HG03095 (cell line): Measurements from ENCODE around the gene POP7.
"Not testable (repeated sequence)": the region's sequence is repeated elsewhere in the genome, so short reads cannot be mapped to it uniquely, and the experiment has no call there.

Source experiments
- ATAC-seq: cut with Tn5 transposase; IDR thresholded peaks from one replicate; pipeline ENCODE4 v1.9.1; 2021; ENCODE audit warnings: moderate library complexity; ENCODE audit not compliant: unreplicated experiment

POP7 gene

GRCh38 chr7:100723732-100724275, 17.9 kb downstream of the POP7 start:
- ATAC-seq: no peak

- ATAC-seq: not testable (repeated sequence)
These were observed 18.4 kb downstream of the POP7 start for GRCh38 chr7:100724364-100724763.

- ATAC-seq: no peak
These were observed 21.3 kb downstream of the POP7 start for GRCh38 chr7:100726996-100727761.

- no peak for ATAC-seq
These were observed 22.3 kb downstream of the POP7 start for GRCh38 chr7:100728196-100728595.

- no peak for ATAC-seq
These were observed 24.3 kb downstream of the POP7 start for GRCh38 chr7:100730136-100730800.

GRCh38 chr7:100731937-100732636, 26.2 kb downstream of the POP7 start:
- ATAC-seq: no peak

- ATAC-seq: no peak
These were observed 29.8 kb downstream of the POP7 start for GRCh38 chr7:100735730-100736129.

GRCh38 chr7:100736671-100737070, 30.8 kb downstream of the POP7 start:
- ATAC-seq: no peak

GRCh38 chr7:100739934-100740333, 34.0 kb downstream of the POP7 start:
- ATAC-seq: no peak

- ATAC-seq: no peak
These were observed 38.7 kb downstream of the POP7 start for GRCh38 chr7:100744605-100745004.

- no peak for ATAC-seq
These were observed 39.3 kb downstream of the POP7 start for GRCh38 chr7:100745184-100745583.

- ATAC-seq: no peak
These were observed 47.1 kb downstream of the POP7 start for GRCh38 chr7:100752994-100753393.

- ATAC-seq: no peak
These were observed 47.8 kb downstream of the POP7 start for GRCh38 chr7:100753750-100754149.
